Neural progenitor cell (in vitro differentiated cells): ENCODE measurements around the gene WAS. TPM values are rescaled to one million over a fixed set of nuclear protein-coding genes. Genes with fewer than 3 reads are reported as not detected.
A peak's percentile ranks its signal among the peaks of the same experiment; 100 is the strongest.

Experiments
- DNase-seq: peaks from one replicate; pipeline ENCODE4 v3.0.0-alpha.2; 2016; ENCODE audit warnings: low spot score
- H2AFZ ChIP-seq: fragments of 200-600 bp; sonication (generic); replicated peaks from 2 replicates; pipeline ENCODE4 v1.6.1; 2016; ENCODE audit warnings: antibody characterized with exemption
- H3F3A ChIP-seq: fragments of 200-600 bp; sonication (generic); 2 replicates; pipeline ENCODE4 v1.6.1; 2016; ENCODE audit warnings: antibody characterized with exemption, low read depth
- H3K27ac ChIP-seq: fragments of 200-600 bp; sonication (generic); 2 replicates; pipeline ENCODE4 v1.5.1; 2016; ENCODE audit warnings: mild to moderate bottlenecking
- H3K27me3 ChIP-seq: fragments of 200-600 bp; sonication (generic); 2 replicates; pipeline ENCODE4 v1.6.1; 2016; ENCODE audit warnings: mild to moderate bottlenecking, moderate library complexity
- H3K36me3 ChIP-seq: fragments of 200-600 bp; sonication (generic); 2 replicates; pipeline ENCODE4 v1.5.1; 2016
- H3K4me1 ChIP-seq: fragments of 200-600 bp; sonication (generic); 2 replicates; pipeline ENCODE4 v1.6.1; 2016; ENCODE audit warnings: mixed run types
- H3K4me2 ChIP-seq: fragments of 200-600 bp; sonication (generic); 2 replicates; pipeline ENCODE4 v1.6.1; 2016
- H3K4me3 ChIP-seq: fragments of 200-600 bp; sonication (generic); 2 replicates; pipeline ENCODE4 v1.5.1; 2016
- H3K79me2 ChIP-seq: fragments of 200-600 bp; sonication (generic); 2 replicates; pipeline ENCODE4 v1.6.1; 2016; ENCODE audit warnings: low read depth
- H3K9ac ChIP-seq: fragments of 200-600 bp; sonication (generic); 2 replicates; pipeline ENCODE4 v1.6.1; 2016
- H3K9me3 ChIP-seq: fragments of 200-600 bp; sonication (generic); 2 replicates; pipeline ENCODE4 v1.5.1; 2016; ENCODE audit warnings: low read depth
- H4K20me1 ChIP-seq: fragments of 200-600 bp; sonication (generic); 2 replicates; pipeline ENCODE4 v1.6.1; 2016; ENCODE audit warnings: low read depth
- H3K27ac Mint-ChIP-seq: 3 replicates; pipeline ENCODE4 v1.8.0; 2021; ENCODE audit warnings: mixed read lengths
- H3K27me3 Mint-ChIP-seq: 2 replicates; pipeline ENCODE4 v1.8.0; 2022; ENCODE audit warnings: low read depth, mild to moderate bottlenecking, inconsistent platforms, moderate library complexity, mixed read lengths; ENCODE audit not compliant: insufficient read depth
- H3K36me3 Mint-ChIP-seq: 3 replicates; pipeline ENCODE4 v1.8.0; 2021; ENCODE audit warnings: mixed read lengths
- H3K4me1 Mint-ChIP-seq: 3 replicates; pipeline ENCODE4 v1.8.0; 2021; ENCODE audit warnings: mixed read lengths
- H3K4me3 Mint-ChIP-seq: 3 replicates; pipeline ENCODE4 v1.8.0; 2021; ENCODE audit warnings: mild to moderate bottlenecking, moderate library complexity, mixed read lengths
- H3K9me3 Mint-ChIP-seq: 3 replicates; pipeline ENCODE4 v1.8.0; 2020; ENCODE audit warnings: mixed read lengths
- CTCF ChIP-seq: fragments of 200-600 bp; sonication (generic); IDR thresholded peaks from 2 replicates; pipeline ENCODE4 v1.5.1; 2017; ENCODE audit warnings: antibody characterized with exemption, mild to moderate bottlenecking
- EZH2 ChIP-seq: fragments of 200-600 bp; sonication (generic); IDR thresholded peaks from 2 replicates; pipeline ENCODE4 v1.6.1; 2017; ENCODE audit warnings: antibody characterized with exemption, mild to moderate bottlenecking, moderate library complexity
- EZH2phosphoT487 ChIP-seq: fragments of 200-600 bp; sonication (generic); IDR thresholded peaks from 2 replicates; pipeline ENCODE4 v1.6.1; 2017; ENCODE audit warnings: antibody characterized with exemption
- total RNA-seq: library from RNA; depleted of rRNA; stranded (reverse); fragments of >200 nt; gene quantifications from 2 replicates; pipeline ENCODE4 v1.2.3, GENCODE V29; 2015; ENCODE audit warnings: low replicate concordance

WAS gene
- total RNA-seq, 1 donor from 2014 or later, result not detected

- Mint-ChIP-seq H3K27me3 (peaks cover 7% of the 10 kb centered on the region), H3K36me3 (peaks cover 3% of the 10 kb centered on the region), H3K27ac (no peak overlapping the region), H3K4me3 (peak overlapping the region; percentile 94), H3K4me1 (peaks cover 18% of the 10 kb centered on the region), H3K9me3 (peaks cover 21% of the 10 kb centered on the region)
- H3K27ac ChIP-seq, result no peak overlapping the region
- no peaks in the 10 kb centered on the region for H3K36me3 ChIP-seq
- H3K9ac ChIP-seq, result no peak overlapping the region
- no peak for TF ChIP-seq EZH2phosphoT487
- TF ChIP-seq EZH2, result no peak
- TF ChIP-seq CTCF, result no peak
- no peaks in the 10 kb centered on the region for H4K20me1 ChIP-seq
- H3K4me2 ChIP-seq, result no peak overlapping the region
- DNase-seq, result peak; percentile 11
- H3K4me3 ChIP-seq, result no peak overlapping the region
- H2AFZ ChIP-seq, result no peak overlapping the region
- peaks cover 17% of the 10 kb centered on the region for H3K4me1 ChIP-seq
- peaks cover 27% of the 10 kb centered on the region for H3F3A ChIP-seq
- H3K27me3 ChIP-seq, result peaks cover 5% of the 10 kb centered on the region
- H3K79me2 ChIP-seq, result peaks cover 29% of the 10 kb centered on the region
- no peaks in the 10 kb centered on the region for H3K9me3 ChIP-seq
These were observed 11.4 kb downstream of the WAS start for GRCh38 chrX:48694776-48695533.

- H3K27ac Mint-ChIP-seq, result peak overlapping the region; percentile 87
- peak overlapping the region; percentile 79 for H3K4me2 ChIP-seq
- H3K27me3 Mint-ChIP-seq, result peaks cover 7% of the 10 kb centered on the region
- H3K27me3 ChIP-seq, result peaks cover 5% of the 10 kb centered on the region
- peaks cover 27% of the 10 kb centered on the region for H3F3A ChIP-seq
- H3K4me3 Mint-ChIP-seq, result peak overlapping the region; percentile 94
- H3K9me3 ChIP-seq, result no peaks in the 10 kb centered on the region
- H3K4me1 ChIP-seq, result peaks cover 17% of the 10 kb centered on the region
- peak overlapping the region; percentile 21 for H3K27ac ChIP-seq
- no peaks in the 10 kb centered on the region for H3K36me3 ChIP-seq
- H3K36me3 Mint-ChIP-seq, result peaks cover 3% of the 10 kb centered on the region
- H4K20me1 ChIP-seq, result no peaks in the 10 kb centered on the region
- H3K4me1 Mint-ChIP-seq, result peaks cover 18% of the 10 kb centered on the region
- peak overlapping the region; percentile 54 for H3K9ac ChIP-seq
- no peak overlapping the region for H2AFZ ChIP-seq
- TF ChIP-seq EZH2, result no peak
- no peak for TF ChIP-seq CTCF
- no peak for TF ChIP-seq EZH2phosphoT487
- no peak for DNase-seq
- peaks cover 21% of the 10 kb centered on the region for H3K9me3 Mint-ChIP-seq
- H3K79me2 ChIP-seq, result peaks cover 29% of the 10 kb centered on the region
- H3K4me3 ChIP-seq, result peak overlapping the region; percentile 80
These were observed 11.9 kb downstream of the WAS start for GRCh38 chrX:48695534-48695896.

- no peaks in the 10 kb centered on the region for H4K20me1 ChIP-seq
- Mint-ChIP-seq H3K27me3 (peaks cover 7% of the 10 kb centered on the region), H3K36me3 (peaks cover 3% of the 10 kb centered on the region), H3K27ac (peak overlapping the region; percentile 87), H3K9me3 (peaks cover 21% of the 10 kb centered on the region), H3K4me1 (peaks cover 18% of the 10 kb centered on the region), H3K4me3 (peak overlapping the region; percentile 94)
- no peaks in the 10 kb centered on the region for H3K9me3 ChIP-seq
- no peak overlapping the region for H2AFZ ChIP-seq
- peak; percentile 34 for DNase-seq
- H3K27me3 ChIP-seq, result peaks cover 5% of the 10 kb centered on the region
- peaks cover 17% of the 10 kb centered on the region for H3K4me1 ChIP-seq
- H3K4me2 ChIP-seq, result peak overlapping the region; percentile 79
- H3K9ac ChIP-seq, result peak overlapping the region; percentile 54
- peak overlapping the region; percentile 21 for H3K27ac ChIP-seq
- peaks cover 29% of the 10 kb centered on the region for H3K79me2 ChIP-seq
- peak overlapping the region; percentile 80 for H3K4me3 ChIP-seq
- peaks cover 27% of the 10 kb centered on the region for H3F3A ChIP-seq
- TF ChIP-seq EZH2phosphoT487 (no peak), EZH2 (no peak), CTCF (no peak)
- no peaks in the 10 kb centered on the region for H3K36me3 ChIP-seq
These were observed 12.3 kb downstream of the WAS start for GRCh38 chrX:48695925-48696300.
